GM23248 (cell line): ENCODE data around the gene ABHD6. TPM values are rescaled to one million over a fixed set of nuclear protein-coding genes. Genes with fewer than 3 reads are reported as not detected.
"Not testable (repeated sequence)": the region's sequence is repeated elsewhere in the genome, so short reads cannot be mapped to it uniquely, and the experiment has no call there.

Experiments
- DNase-seq: peaks from one replicate; pipeline ENCODE4 v3.0.0-alpha.2; 2015
- H2AFZ ChIP-seq: fragments of 200-600 bp; sonication (generic); 2 replicates; pipeline ENCODE4 v1.6.1; 2016; ENCODE audit warnings: antibody characterized with exemption
- H3F3A ChIP-seq: fragments of 200-600 bp; sonication (generic); 2 replicates; pipeline ENCODE4 v1.6.1; 2016; ENCODE audit warnings: mild to moderate bottlenecking, antibody characterized with exemption, mixed run types; ENCODE audit not compliant: insufficient read depth
- H3K27ac ChIP-seq: fragments of 200-600 bp; sonication (generic); 2 replicates; pipeline ENCODE4 v1.5.1; 2016; ENCODE audit warnings: mild to moderate bottlenecking
- H3K27me3 ChIP-seq: fragments of 200-600 bp; sonication (generic); replicated peaks from 2 replicates; pipeline ENCODE4 v1.6.1; 2016; ENCODE audit warnings: mild to moderate bottlenecking; ENCODE audit not compliant: insufficient read depth
- H3K36me3 ChIP-seq: fragments of 200-600 bp; sonication (generic); 2 replicates; pipeline ENCODE4 v1.6.1; 2016; ENCODE audit warnings: low read depth, mild to moderate bottlenecking
- H3K4me1 ChIP-seq: fragments of 200-600 bp; sonication (generic); 2 replicates; pipeline ENCODE4 v1.6.1; 2016; ENCODE audit warnings: mild to moderate bottlenecking; ENCODE audit not compliant: insufficient read depth
- H3K4me2 ChIP-seq: fragments of 200-600 bp; sonication (generic); one replicate; pipeline ENCODE4 v1.6.1; 2016; ENCODE audit warnings: mild to moderate bottlenecking; ENCODE audit not compliant: unreplicated experiment
- H3K4me3 ChIP-seq: fragments of 200-600 bp; sonication (generic); 2 replicates; pipeline ENCODE4 v1.5.1; 2016; ENCODE audit warnings: mild to moderate bottlenecking
- H3K79me2 ChIP-seq: fragments of 200-600 bp; sonication (generic); 2 replicates; pipeline ENCODE4 v1.6.1; 2016; ENCODE audit warnings: mild to moderate bottlenecking; ENCODE audit not compliant: insufficient read depth
- H3K9ac ChIP-seq: fragments of 200-600 bp; sonication (generic); 2 replicates; pipeline ENCODE4 v1.6.1; 2016; ENCODE audit warnings: mild to moderate bottlenecking
- H3K9me2 ChIP-seq: fragments of 200-600 bp; sonication (generic); 2 replicates; pipeline ENCODE4 v1.6.1; 2016; ENCODE audit warnings: mixed run types, mild to moderate bottlenecking, moderate library complexity; ENCODE audit not compliant: insufficient read depth
- H3K9me3 ChIP-seq: fragments of 200-600 bp; sonication (generic); one replicate; pipeline ENCODE4 v1.6.1; 2017; ENCODE audit warnings: low read depth
- H4K20me1 ChIP-seq: fragments of 200-600 bp; sonication (generic); 2 replicates; pipeline ENCODE4 v1.6.0; 2016; ENCODE audit not compliant: insufficient read depth
- EZH2 ChIP-seq: fragments of 200-600 bp; sonication (generic); IDR thresholded peaks from 2 replicates; pipeline ENCODE4 v1.6.1; 2018; ENCODE audit warnings: antibody characterized with exemption, mild to moderate bottlenecking; ENCODE audit not compliant: insufficient read depth, poor library complexity, severe bottlenecking
- EZH2phosphoT487 ChIP-seq: fragments of 200-600 bp; sonication (generic); IDR thresholded peaks from 2 replicates; pipeline ENCODE4 v1.6.1; 2018; ENCODE audit warnings: antibody characterized with exemption, moderate library complexity, mild to moderate bottlenecking, low read depth; ENCODE audit not compliant: insufficient read depth
- WGBS, 2 experiments: methylation state at CpG; one replicate each; pipeline ENCODE4 v1.1.6; 2015 to 2017; ENCODE audit warnings: low lambda C conversion rate in 2 of 2, low coverage in 1 of 2; ENCODE audit errors: missing lambda C conversion rate in 2 of 2; 5-methylcytosine and 5-hydroxymethylcytosine counted together
- in situ Hi-C: fragments of 300-500 bp; cut with MboI; formaldehyde crosslinking; loops from 2 replicates; pipeline ENCODE4 v1.15.0; 2020
- polyA plus RNA-seq: library from polyadenylated mRNA; unstranded; fragments of >200 nt; fragmentation: Nextera tagmentation; extraction: Ambion mirVana; gene quantifications from 2 replicates; pipeline ENCODE4 v1.2.1, GENCODE V29; 2016
- total RNA-seq: library from RNA; depleted of rRNA; stranded (reverse); fragments of >200 nt; shearing (Covaris generic); gene quantifications from 2 replicates; pipeline ENCODE4 v1.2.3, GENCODE V29; 2014

Gene ABHD6
- total and polyA plus RNA-seq, 2 experiments from 2014 or later = 4.4 to 5.3 TPM

GRCh38 chr3:58242340-58242739 is 4.7 kb downstream of the ABHD6 start:
- DNase-seq = no peak
- TF ChIP-seq EZH2phosphoT487 (no peak), EZH2 (no peak)

GRCh38 chr3:58242860-58243259 is 5.3 kb downstream of the ABHD6 start:
- H3K4me2 ChIP-seq, H3K9me3 ChIP-seq, in situ Hi-C loops, H4K20me1 ChIP-seq, DNase-seq, H3K4me1 ChIP-seq, H3K9me2 ChIP-seq, H3K36me3 ChIP-seq, H3K9ac ChIP-seq, H3K4me3 ChIP-seq, H3K79me2 ChIP-seq, H3K27ac ChIP-seq, H3K27me3 ChIP-seq, H3F3A ChIP-seq, H2AFZ ChIP-seq: not testable (repeated sequence)
- WGBS, 2 experiments = 73 to 80% methylated on average over 4 of the region's 4 CpGs

More at GRCh38 chr3:58242340-58242739, 4.7 kb downstream of the ABHD6 start:
- Histone ChIP-seq H4K20me1 (no peaks in the 10 kb centered on the region), H3K4me2 (no peak overlapping the region), H3K36me3 (no peaks in the 10 kb centered on the region), H3F3A (no peaks in the 10 kb centered on the region), H3K9ac (no peak overlapping the region), H3K9me3 (no peaks in the 10 kb centered on the region), H3K9me2 (no peaks in the 10 kb centered on the region), H3K79me2 (peaks cover 5% of the 10 kb centered on the region; the same call in 1 of the 2 replicates), H2AFZ (no peak overlapping the region), H3K27me3 (no peaks in the 10 kb centered on the region), H3K4me1 (no peaks in the 10 kb centered on the region), H3K4me3 (no peak overlapping the region), H3K27ac (no peak overlapping the region)
- in situ Hi-C loops = no loop called here
- WGBS, 2 experiments = 75 to 93% methylated on average over 1 of the region's 1 CpG

- no peaks in the 10 kb centered on the region for H4K20me1 ChIP-seq
- H3K9ac ChIP-seq = no peak overlapping the region
- 77 to 87% methylated on average over 6 of the region's 6 CpGs for WGBS, 2 experiments
- no peaks in the 10 kb centered on the region for H3F3A ChIP-seq
- no peak overlapping the region for H3K4me2 ChIP-seq
- H3K9me3 ChIP-seq = no peaks in the 10 kb centered on the region
- no peak for TF ChIP-seq EZH2phosphoT487
- TF ChIP-seq EZH2 = no peak
- H3K4me1 ChIP-seq = no peaks in the 10 kb centered on the region
- no peaks in the 10 kb centered on the region for H3K9me2 ChIP-seq
- no peak overlapping the region for H3K27ac ChIP-seq
- DNase-seq = no peak
- no peaks in the 10 kb centered on the region for H3K36me3 ChIP-seq
- H3K27me3 ChIP-seq = no peaks in the 10 kb centered on the region
- in situ Hi-C loops = no loop called here
- H3K4me3 ChIP-seq = no peak overlapping the region
- 0 out of 2 replicates have a peak, but pooled peaks cover 5% of the 10 kb centered on the region for H3K79me2 ChIP-seq
- H2AFZ ChIP-seq = no peak overlapping the region
Observed at GRCh38 chr3:58243976-58244585, 6.5 kb downstream of the ABHD6 start.

GRCh38 chr3:58246148-58247047 is 8.8 kb downstream of the ABHD6 start:
- H2AFZ ChIP-seq = no peak overlapping the region
- H3K9me3 ChIP-seq = no peaks in the 10 kb centered on the region
- no peaks in the 10 kb centered on the region for H3F3A ChIP-seq
- H3K4me2 ChIP-seq = no peak overlapping the region
- TF ChIP-seq EZH2 (no peak), EZH2phosphoT487 (no peak)
- H3K9ac ChIP-seq = no peak overlapping the region
- H3K9me2 ChIP-seq = no peaks in the 10 kb centered on the region
- no peaks in the 10 kb centered on the region for H4K20me1 ChIP-seq
- DNase-seq = no peak
- WGBS, 2 experiments = 92 to 93% methylated on average over 8 of the region's 8 CpGs
- no peaks in the 10 kb centered on the region for H3K36me3 ChIP-seq
- no peak overlapping the region for H3K4me3 ChIP-seq
- H3K4me1 ChIP-seq = no peaks in the 10 kb centered on the region
- in situ Hi-C loops = no loop called here
- H3K27me3 ChIP-seq = no peaks in the 10 kb centered on the region
- no peak overlapping the region for H3K27ac ChIP-seq
- 0 out of 2 replicates have a peak, but pooled peaks cover 5% of the 10 kb centered on the region for H3K79me2 ChIP-seq
